GM18526 (cell line): ENCODE measurements around the gene LRRC71.

Source experiments
- POLR2A ChIP-seq: IDR thresholded peaks from 3 replicates; pipeline ENCODE4 v1.6.1; 2011; ENCODE audit not compliant: insufficient read length; ENCODE audit errors: extremely low read depth

The LRRC71 gene

GRCh38 chr1:156911577-156912298, 8.7 kb upstream of the LRRC71 start:
- TF ChIP-seq POLR2A, result no peak

- TF ChIP-seq POLR2A, result no peak
Measured at GRCh38 chr1:156912310-156912709, 8.1 kb upstream of the LRRC71 start.

- no peak for TF ChIP-seq POLR2A
Measured at GRCh38 chr1:156912861-156913808, 7.3 kb upstream of the LRRC71 start.

GRCh38 chr1:156913809-156914387, 6.5 kb upstream of the LRRC71 start:
- TF ChIP-seq POLR2A, result no peak

GRCh38 chr1:156914440-156914856, 6.0 kb upstream of the LRRC71 start:
- TF ChIP-seq POLR2A, result no peak

GRCh38 chr1:156921053-156921529, 659 bp downstream of the LRRC71 start:
- no peak for TF ChIP-seq POLR2A

GRCh38 chr1:156922986-156923669, 2.7 kb downstream of the LRRC71 start:
- no peak for TF ChIP-seq POLR2A

GRCh38 chr1:156923670-156924477, 3.4 kb downstream of the LRRC71 start:
- TF ChIP-seq POLR2A, result no peak

GRCh38 chr1:156924478-156925153, 4.2 kb downstream of the LRRC71 start:
- TF ChIP-seq POLR2A, result no peak

GRCh38 chr1:156925154-156926010, 5.0 kb downstream of the LRRC71 start:
- no peak for TF ChIP-seq POLR2A

- TF ChIP-seq POLR2A, result no peak
Measured at GRCh38 chr1:156926175-156926574, 5.7 kb downstream of the LRRC71 start.

GRCh38 chr1:156927215-156928042, 7.0 kb downstream of the LRRC71 start:
- TF ChIP-seq POLR2A, result no peak
